Stomach smooth muscle (tissue), 2 donors: ENCODE results near the gene LBX2.
"Not testable (repeated sequence)": the region's sequence is repeated elsewhere in the genome, so short reads cannot be mapped to it uniquely, and the experiment has no call there.

Experiments used
- H3K27ac ChIP-seq: one replicate; pipeline ENCODE4 v1.7.0; 2013; ENCODE audit warnings: mild to moderate bottlenecking, low read length, inconsistent platforms
- H3K27me3 ChIP-seq, 2 donors: one replicate each; pipeline ENCODE4 v1.7.0; 2013; ENCODE audit warnings: low read length in 2 of 2; ENCODE audit not compliant: insufficient read depth in 2 of 2, control insufficient read depth in 1 of 2
- H3K36me3 ChIP-seq, 2 donors: one replicate each; pipeline ENCODE4 v1.7.0; 2013; ENCODE audit warnings: low read length in 2 of 2; ENCODE audit not compliant: control insufficient read depth in 2 of 2, insufficient read depth in 2 of 2
- H3K4me1 ChIP-seq: one replicate; pipeline ENCODE4 v1.7.0; 2013; ENCODE audit warnings: low read length; ENCODE audit not compliant: control insufficient read depth, insufficient read depth
- H3K4me3 ChIP-seq, 2 donors: one replicate each; pipeline ENCODE4 v1.7.0; 2013; ENCODE audit warnings: low read length in 2 of 2
- H3K9ac ChIP-seq, 2 donors: one replicate each; pipeline ENCODE4 v1.7.0; 2013; ENCODE audit warnings: low read length in 2 of 2, mild to moderate bottlenecking in 1 of 2
- H3K9me3 ChIP-seq, 2 donors: one replicate each; pipeline ENCODE4 v1.7.0; 2013; ENCODE audit warnings: low read length in 2 of 2; ENCODE audit not compliant: control insufficient read depth in 2 of 2
- donor health status: healthy.
- donor health status: Pancreatic carcinoma.

Gene LBX2

DNA sequence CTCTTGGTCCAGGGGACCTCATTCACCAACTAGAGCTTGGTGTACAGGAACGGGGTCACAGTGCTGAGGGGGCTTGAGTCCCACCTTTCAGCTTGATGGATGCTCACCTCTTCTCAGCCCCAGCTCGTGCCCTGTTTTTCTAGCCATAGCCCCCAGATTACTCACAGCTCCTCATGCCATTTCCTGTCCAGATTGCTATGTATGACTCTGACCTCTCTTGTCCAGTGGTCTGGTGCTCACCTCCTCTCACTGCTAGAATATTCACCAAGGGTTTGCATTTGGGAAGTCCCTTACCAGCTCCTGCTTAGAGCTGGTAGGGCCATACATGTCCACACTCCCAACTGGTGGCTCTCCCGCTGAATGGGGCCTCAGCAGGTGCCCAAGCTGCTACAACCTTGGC lies 5.9 kb downstream of the LBX2 start:
- H3K4me3 ChIP-seq: no peak overlapping the region
- no peak overlapping the region for H3K27ac ChIP-seq
- H3K9ac ChIP-seq: no peak overlapping the region
- no peaks in the 10 kb centered on the region for H3K9me3 ChIP-seq
- peaks cover 14 to 17% of the 10 kb centered on the region in 2 donors for H3K27me3 ChIP-seq
- peaks cover 26 to 40% of the 10 kb centered on the region in 2 donors for H3K36me3 ChIP-seq
- H3K4me1 ChIP-seq: peaks cover 9% of the 10 kb centered on the region

- Histone ChIP-seq H3K36me3 (peaks cover 30 to 40% of the 10 kb centered on the region in 2 donors), H3K27ac (no peak overlapping the region), H3K27me3 (peaks cover 0 to 1% of the 10 kb centered on the region in 2 donors), H3K9me3 (no peaks in the 10 kb centered on the region), H3K4me1 (no peaks in the 10 kb centered on the region), H3K4me3 (no peak overlapping the region), H3K9ac (no peak overlapping the region)
These were observed 7.5 kb downstream of the LBX2 start for GRCh38 chr2:74491648-74492544.

GRCh38 chr2:74489906-74490305 lies 9.5 kb downstream of the LBX2 start:
- Histone ChIP-seq H3K4me3 (no peak overlapping the region), H3K36me3 (peaks cover 35 to 42% of the 10 kb centered on the region in 2 donors), H3K4me1 (no peaks in the 10 kb centered on the region), H3K9me3 (no peaks in the 10 kb centered on the region), H3K27me3 (no peaks in the 10 kb centered on the region), H3K9ac (no peak overlapping the region), H3K27ac (no peak overlapping the region)

GRCh38 chr2:74488643-74489481 lies 10.5 kb downstream of the LBX2 start:
- H3K27me3 ChIP-seq: no peaks in the 10 kb centered on the region
- no peaks in the 10 kb centered on the region for H3K9me3 ChIP-seq
- H3K4me1 ChIP-seq: peaks cover 4% of the 10 kb centered on the region
- peaks cover 35 to 42% of the 10 kb centered on the region in 2 donors for H3K36me3 ChIP-seq
- no peak overlapping the region for H3K9ac ChIP-seq
- H3K4me3 ChIP-seq: no peak overlapping the region
- H3K27ac ChIP-seq: no peak overlapping the region

- no peak overlapping the region for H3K9ac ChIP-seq
- peaks cover 18 to 21% of the 10 kb centered on the region in 2 donors for H3K36me3 ChIP-seq
- no peaks in the 10 kb centered on the region for H3K27me3 ChIP-seq
- peaks cover 20% of the 10 kb centered on the region for H3K4me1 ChIP-seq
- H3K27ac ChIP-seq: no peak overlapping the region
- no peaks in the 10 kb centered on the region for H3K9me3 ChIP-seq
- H3K4me3 ChIP-seq: no peak overlapping the region
These were observed 13.3 kb downstream of the LBX2 start for GRCh38 chr2:74486141-74486540.

- Histone ChIP-seq H3K4me1 (peaks cover 28% of the 10 kb centered on the region), H3K4me3 (peak overlapping the region; percentile 99 to 100), H3K36me3 (peaks cover 8 to 16% of the 10 kb centered on the region in 2 donors), H3K9ac (peak overlapping the region; percentile 80 to 87), H3K27ac (peak overlapping the region; percentile 88)
- not testable (repeated sequence) for H3K9me3 ChIP-seq, H3K27me3 ChIP-seq
These were observed 15.7 kb downstream of the LBX2 start for GRCh38 chr2:74483675-74484164.

GRCh38 chr2:74482801-74483674 lies 16.4 kb downstream of the LBX2 start, which contains the start of the genes CCDC142 and TTC31:
TSS of gene CCDC142 (minus strand) at chr2:74482998. CDS start at chr2:74482837, 161 bp downstream.
TSS of gene TTC31 (plus strand) at chr2:74483081. CDS start at chr2:74483096, 15 bp downstream.
- Histone ChIP-seq H3K4me3 (peak within 1 kb of the TSS; percentile 99 to 100), H3K27me3 (no peaks in the 10 kb centered on the region), H3K9me3 (no peaks in the 10 kb centered on the region), H3K36me3 (peaks cover 8 to 12% of the 10 kb centered on the region in 2 donors), H3K4me1 (peaks cover 28% of the 10 kb centered on the region), H3K9ac (peak within 1 kb of the TSS; percentile 80 to 87), H3K27ac (peak within 1 kb of the TSS; percentile 88)

DNA sequence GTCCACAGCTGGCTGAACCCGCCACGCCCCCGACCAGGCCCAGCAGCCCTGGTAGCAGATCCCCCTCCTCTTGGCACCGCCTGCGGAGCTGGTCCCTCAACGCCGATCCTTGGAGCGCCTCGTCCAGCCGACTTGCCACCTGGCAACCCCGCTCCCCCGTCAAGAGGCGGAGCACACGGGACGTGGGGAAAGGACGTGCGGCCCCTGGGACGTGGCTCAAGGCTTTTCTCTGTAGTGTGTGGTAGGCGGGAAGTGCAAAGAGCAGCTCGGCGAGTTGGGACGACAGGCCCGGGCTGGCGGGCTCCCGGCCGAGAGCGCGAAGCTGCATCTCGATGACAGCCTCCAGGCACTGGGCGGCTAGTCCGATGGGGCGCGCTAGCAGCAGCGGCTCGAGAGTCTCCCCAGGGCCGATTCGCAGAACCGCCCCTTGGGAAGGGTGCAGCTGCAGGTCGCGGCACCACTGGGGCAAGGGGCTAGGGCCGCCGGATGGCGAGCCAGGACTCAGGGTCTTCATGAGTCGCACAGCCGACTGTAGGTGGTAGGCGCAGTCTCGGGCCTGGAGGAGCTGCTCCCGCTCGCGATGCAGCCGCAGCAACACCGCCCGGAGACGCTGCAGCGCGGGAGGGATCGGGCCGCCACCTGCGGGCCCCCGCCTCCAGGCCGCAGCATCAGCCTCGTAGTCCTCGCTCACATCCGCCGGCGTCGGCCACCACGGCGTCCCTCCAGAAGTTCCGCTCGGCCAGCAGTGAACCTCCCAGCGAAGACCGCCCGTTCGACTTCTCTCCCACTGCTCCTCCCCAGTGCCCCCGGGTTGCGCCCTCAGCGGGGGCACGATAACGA lies 17.2 kb downstream of the LBX2 start:
- H3K27me3 ChIP-seq: no peaks in the 10 kb centered on the region
- H3K4me1 ChIP-seq: peaks cover 28% of the 10 kb centered on the region
- H3K36me3 ChIP-seq: peaks cover 13 to 17% of the 10 kb centered on the region in 2 donors
- peak overlapping the region; percentile 80 to 87 for H3K9ac ChIP-seq
- peak overlapping the region; percentile 88 for H3K27ac ChIP-seq
- peak overlapping the region; percentile 99 to 100 for H3K4me3 ChIP-seq
- H3K9me3 ChIP-seq: no peaks in the 10 kb centered on the region

DNA sequence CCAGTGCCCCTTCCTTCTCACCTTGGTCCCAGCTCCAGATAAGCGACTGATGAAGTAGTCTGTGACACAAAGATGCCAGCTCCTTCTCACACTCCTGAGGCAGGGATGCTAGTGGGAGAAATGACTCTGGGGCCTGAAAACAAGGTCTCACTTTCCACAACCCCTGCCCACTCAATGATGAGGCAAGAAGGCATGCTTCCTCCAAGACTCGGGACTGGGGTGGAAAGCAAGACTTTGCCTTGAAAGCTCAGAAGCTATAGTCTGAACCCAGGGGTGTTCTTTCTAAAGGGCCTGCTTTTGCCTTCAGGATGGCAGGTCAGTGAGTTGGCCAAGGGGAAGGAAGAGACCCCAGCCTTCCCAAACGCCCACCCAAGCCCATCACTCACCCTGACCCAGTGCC lies 18.0 kb downstream of the LBX2 start:
- peak overlapping the region; percentile 80 to 87 for H3K9ac ChIP-seq
- peaks cover 13 to 18% of the 10 kb centered on the region in 2 donors for H3K36me3 ChIP-seq
- peaks cover 28% of the 10 kb centered on the region for H3K4me1 ChIP-seq
- H3K27me3 ChIP-seq: no peaks in the 10 kb centered on the region
- H3K4me3 ChIP-seq: peak overlapping the region; percentile 99 to 100
- no peaks in the 10 kb centered on the region for H3K9me3 ChIP-seq
- H3K27ac ChIP-seq: peak overlapping the region; percentile 88
